Activated gamma-delta T cell (primary cell): ENCODE measurements around the gene CAMK4.

ENCODE experiments used
- DNase-seq: peaks from one replicate; lab custom pipeline; 2025; lab: John Stamatoyannopoulos, UW

Gene CAMK4

GRCh38 chr5:111422747-111423720 lies 198.8 kb downstream of the CAMK4 start:
- no peak for DNase-seq

GRCh38 chr5:111425205-111425604 lies 201.0 kb downstream of the CAMK4 start:
- no peak for DNase-seq

GRCh38 chr5:111427762-111428161 lies 203.6 kb downstream of the CAMK4 start:
- no peak for DNase-seq

GRCh38 chr5:111432883-111433536 lies 208.8 kb downstream of the CAMK4 start:
- DNase-seq: no peak

- no peak for DNase-seq
These were observed 210.6 kb downstream of the CAMK4 start for GRCh38 chr5:111434800-111435199.

GRCh38 chr5:111439473-111440075 lies 215.4 kb downstream of the CAMK4 start:
- DNase-seq: no peak

GRCh38 chr5:111447099-111447498 lies 222.9 kb downstream of the CAMK4 start:
- DNase-seq: no peak

- DNase-seq: no peak
These were observed 223.6 kb downstream of the CAMK4 start for GRCh38 chr5:111447822-111448221.

- DNase-seq: no peak
These were observed 229.1 kb downstream of the CAMK4 start for GRCh38 chr5:111453295-111453694.

- DNase-seq: no peak
These were observed 229.6 kb downstream of the CAMK4 start for GRCh38 chr5:111453747-111454146.

- no peak for DNase-seq
These were observed 230.0 kb downstream of the CAMK4 start for GRCh38 chr5:111454198-111454622.

GRCh38 chr5:111454776-111455175 lies 230.6 kb downstream of the CAMK4 start:
- DNase-seq: no peak

- DNase-seq: no peak
These were observed 237.1 kb downstream of the CAMK4 start for GRCh38 chr5:111461255-111461671.

- DNase-seq: no peak
These were observed 237.8 kb downstream of the CAMK4 start for GRCh38 chr5:111461934-111462333.

- no peak for DNase-seq
These were observed 239.1 kb downstream of the CAMK4 start for GRCh38 chr5:111463311-111463710.

GRCh38 chr5:111469293-111469896 lies 245.2 kb downstream of the CAMK4 start:
- DNase-seq: no peak

GRCh38 chr5:111469903-111470302 lies 245.7 kb downstream of the CAMK4 start:
- DNase-seq: no peak

GRCh38 chr5:111472096-111472495 lies 247.9 kb downstream of the CAMK4 start:
- no peak for DNase-seq

GRCh38 chr5:111472579-111472978 lies 248.4 kb downstream of the CAMK4 start:
- DNase-seq: no peak

GRCh38 chr5:111478266-111478665 lies 254.1 kb downstream of the CAMK4 start:
- DNase-seq: no peak

GRCh38 chr5:111478898-111479297 lies 254.7 kb downstream of the CAMK4 start:
- no peak for DNase-seq

GRCh38 chr5:111480346-111480745 lies 256.2 kb downstream of the CAMK4 start:
- no peak for DNase-seq
